GM12878 (cell line): ENCODE data around the gene SLC35A2. TPM values are rescaled to one million over a fixed set of nuclear protein-coding genes. Genes with fewer than 3 reads are reported as not detected.

Source experiments
- ATF7 ChIP-seq: fragments of 450-650 bp; IDR thresholded peaks from 2 replicates; pipeline ENCODE4 v1.6.1; 2016; ENCODE audit warnings: low read depth, mild to moderate bottlenecking
- BRCA1 ChIP-seq: IDR thresholded peaks from 2 replicates; pipeline ENCODE4 v1.6.1; 2011; ENCODE audit warnings: low read depth, low read length, improper control_type of control experiment
- CEBPB ChIP-seq, 2 experiments: fragments of 150-350 bp in 1 of 2; IDR thresholded peaks; 2 replicates each; pipeline ENCODE4 v1.6.1; 2012 to 2014; ENCODE audit warnings: low read depth in 2 of 2, low read length in 2 of 2, borderline replicate concordance in 1 of 2, inconsistent platforms in 1 of 2
- CHD2 ChIP-seq: IDR thresholded peaks from 2 replicates; pipeline ENCODE4 v1.6.1; 2011; ENCODE audit warnings: low read depth, low read length, improper control_type of control experiment, borderline replicate concordance
- EGR1 ChIP-seq, 2 experiments: IDR thresholded peaks; 1 replicate in 1 of 2; 2 replicates in 1 of 2; pipeline ENCODE4 v1.6.1; 2011 to 2012; ENCODE audit warnings: low read depth in 2 of 2, low read length in 2 of 2, borderline replicate concordance in 1 of 2, mild to moderate bottlenecking in 1 of 2, moderate library complexity in 1 of 2
- FOXK2 ChIP-seq: fragments of 450-650 bp; IDR thresholded peaks from 2 replicates; pipeline ENCODE4 v1.6.1; 2017; ENCODE audit warnings: mild to moderate bottlenecking, moderate library complexity
- HSF1 ChIP-seq: fragments of 150-350 bp; IDR thresholded peaks from 2 replicates; pipeline ENCODE4 v1.6.1; 2014; ENCODE audit warnings: mild to moderate bottlenecking, low read depth, low read length
- JUND ChIP-seq: IDR thresholded peaks from 2 replicates; pipeline ENCODE4 v1.6.1; 2012; ENCODE audit warnings: low read depth, mild to moderate bottlenecking, low read length, improper control_type of control experiment, moderate library complexity
- PML ChIP-seq: IDR thresholded peaks from 2 replicates; pipeline ENCODE4 v1.6.1; 2012; ENCODE audit warnings: low read length, inconsistent platforms
- RAD51 ChIP-seq: fragments of 450-650 bp; IDR thresholded peaks from 2 replicates; pipeline ENCODE4 v1.6.1; 2016; ENCODE audit warnings: moderate library complexity, mild to moderate bottlenecking, inconsistent platforms
- TAF1 ChIP-seq: IDR thresholded peaks from 2 replicates; pipeline ENCODE4 v1.6.1; 2011; ENCODE audit warnings: mild to moderate bottlenecking, low read depth, low read length, borderline replicate concordance
- ZNF24 ChIP-seq: fragments of 450-650 bp; IDR thresholded peaks from 2 replicates; pipeline ENCODE4 v1.6.1; 2017; ENCODE audit warnings: antibody characterized with exemption, mild to moderate bottlenecking
- ZNF687 ChIP-seq: fragments of 450-650 bp; IDR thresholded peaks from 2 replicates; pipeline ENCODE4 v1.6.1; 2017; ENCODE audit warnings: mild to moderate bottlenecking, moderate library complexity
- polyA plus RNA-seq, 11 experiments: library from polyadenylated mRNA; depleted of rRNA in 4 of 11; unstranded in 6 of 11; stranded (reverse) in 5 of 11; fragments of >200 nt; fragmentation: Nextera tagmentation in 4 of 11; fragmentation: Illumina TruSeq in 1 of 11; extraction: Ambion mirVana in 4 of 11; extraction: Trizol in 1 of 11; gene quantifications; 1 replicate in 1 of 11; 2 replicates in 10 of 11; pipeline versions ENCODE4 v1.2.1 to v1.2.3, GENCODE V29; 2011 to 2016; ENCODE audit warnings: inconsistent platforms in 2 of 11, missing spikeins in 2 of 11, low read depth in 1 of 11
- total RNA-seq, 4 experiments: library from RNA; depleted of rRNA in 3 of 4; stranded (reverse); fragments of >200 nt in 3 of 4; fragmentation: Illumina TruSeq in 1 of 4; extraction: Trizol in 1 of 4; gene quantifications; 2 replicates each; pipeline versions ENCODE4 v1.2.1 to v1.2.3, GENCODE V29; 2013 to 2021
- TF ChIP-seq, protein P1 (sequence below): IDR thresholded peaks from 2 replicates; pipeline ENCODE4 v1.6.1; 2011; ENCODE audit warnings: borderline replicate concordance, low read depth, mild to moderate bottlenecking, moderate library complexity, mixed read lengths, low read length; ENCODE audit not compliant: insufficient read depth; ENCODE audit errors: extremely low read length
- TF ChIP-seq, protein P2 (sequence below): IDR thresholded peaks from 2 replicates; pipeline ENCODE4 v1.6.1; 2012; ENCODE audit warnings: improper control_type of control experiment, low read depth, low read length; ENCODE audit not compliant: insufficient replicate concordance

Gene SLC35A2
- total and polyA plus RNA-seq, 10 of the 15 experiments (the other 5 are each of a cell fraction or from before 2014, with no cell fraction given) = 2.1 to 27.4 (median 14.9) TPM

GRCh38 chrX:48957827-48958634 lies 46.6 kb upstream of the SLC35A2 start (continued):
- TF ChIP-seq CEBPB (IDR thresholded peaks at IDR 0.05; ENCODE audit: borderline replicate concordance in 1 of 2, low read depth in 2 of 2, low read length in 2 of 2) (0 out of 4 replicates have a peak, but pooled peaks of 1 of the 2 experiments have one; percentile 5), TAF1 (peak; percentile 66), BRCA1 (no peak), RAD51 (no peak), PML (peak; percentile 57; the same call in 1 of the 2 replicates), ATF7 (peak; percentile 57; the same call in 1 of the 2 replicates), EGR1 (IDR thresholded peaks at IDR 0.05; ENCODE audit: borderline replicate concordance in 1 of 2, low read depth in 2 of 2, low read length in 2 of 2) (peak in 1 of 2 experiments; percentile 44; a peak in 1 of 3 replicates), CHD2 (peak; percentile 48; the same call in 1 of the 2 replicates), ZNF687 (no peak; the same call in 1 of the 2 replicates), JUND (no peak), FOXK2 (peak; percentile 58), HSF1 (no peak), ZNF24 (no peak)
- TF ChIP-seq, protein P1, sequence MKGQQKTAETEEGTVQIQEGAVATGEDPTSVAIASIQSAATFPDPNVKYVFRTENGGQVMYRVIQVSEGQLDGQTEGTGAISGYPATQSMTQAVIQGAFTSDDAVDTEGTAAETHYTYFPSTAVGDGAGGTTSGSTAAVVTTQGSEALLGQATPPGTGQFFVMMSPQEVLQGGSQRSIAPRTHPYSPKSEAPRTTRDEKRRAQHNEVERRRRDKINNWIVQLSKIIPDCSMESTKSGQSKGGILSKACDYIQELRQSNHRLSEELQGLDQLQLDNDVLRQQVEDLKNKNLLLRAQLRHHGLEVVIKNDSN = no peak
- TF ChIP-seq, protein P2, sequence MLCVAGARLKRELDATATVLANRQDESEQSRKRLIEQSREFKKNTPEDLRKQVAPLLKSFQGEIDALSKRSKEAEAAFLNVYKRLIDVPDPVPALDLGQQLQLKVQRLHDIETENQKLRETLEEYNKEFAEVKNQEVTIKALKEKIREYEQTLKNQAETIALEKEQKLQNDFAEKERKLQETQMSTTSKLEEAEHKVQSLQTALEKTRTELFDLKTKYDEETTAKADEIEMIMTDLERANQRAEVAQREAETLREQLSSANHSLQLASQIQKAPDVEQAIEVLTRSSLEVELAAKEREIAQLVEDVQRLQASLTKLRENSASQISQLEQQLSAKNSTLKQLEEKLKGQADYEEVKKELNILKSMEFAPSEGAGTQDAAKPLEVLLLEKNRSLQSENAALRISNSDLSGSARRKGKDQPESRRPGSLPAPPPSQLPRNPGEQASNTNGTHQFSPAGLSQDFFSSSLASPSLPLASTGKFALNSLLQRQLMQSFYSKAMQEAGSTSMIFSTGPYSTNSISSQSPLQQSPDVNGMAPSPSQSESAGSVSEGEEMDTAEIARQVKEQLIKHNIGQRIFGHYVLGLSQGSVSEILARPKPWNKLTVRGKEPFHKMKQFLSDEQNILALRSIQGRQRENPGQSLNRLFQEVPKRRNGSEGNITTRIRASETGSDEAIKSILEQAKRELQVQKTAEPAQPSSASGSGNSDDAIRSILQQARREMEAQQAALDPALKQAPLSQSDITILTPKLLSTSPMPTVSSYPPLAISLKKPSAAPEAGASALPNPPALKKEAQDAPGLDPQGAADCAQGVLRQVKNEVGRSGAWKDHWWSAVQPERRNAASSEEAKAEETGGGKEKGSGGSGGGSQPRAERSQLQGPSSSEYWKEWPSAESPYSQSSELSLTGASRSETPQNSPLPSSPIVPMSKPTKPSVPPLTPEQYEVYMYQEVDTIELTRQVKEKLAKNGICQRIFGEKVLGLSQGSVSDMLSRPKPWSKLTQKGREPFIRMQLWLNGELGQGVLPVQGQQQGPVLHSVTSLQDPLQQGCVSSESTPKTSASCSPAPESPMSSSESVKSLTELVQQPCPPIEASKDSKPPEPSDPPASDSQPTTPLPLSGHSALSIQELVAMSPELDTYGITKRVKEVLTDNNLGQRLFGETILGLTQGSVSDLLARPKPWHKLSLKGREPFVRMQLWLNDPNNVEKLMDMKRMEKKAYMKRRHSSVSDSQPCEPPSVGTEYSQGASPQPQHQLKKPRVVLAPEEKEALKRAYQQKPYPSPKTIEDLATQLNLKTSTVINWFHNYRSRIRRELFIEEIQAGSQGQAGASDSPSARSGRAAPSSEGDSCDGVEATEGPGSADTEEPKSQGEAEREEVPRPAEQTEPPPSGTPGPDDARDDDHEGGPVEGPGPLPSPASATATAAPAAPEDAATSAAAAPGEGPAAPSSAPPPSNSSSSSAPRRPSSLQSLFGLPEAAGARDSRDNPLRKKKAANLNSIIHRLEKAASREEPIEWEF = no peak
